G401 (cell line): Measurements from ENCODE around the gene NR5A2. TPM values are rescaled to one million over a fixed set of nuclear protein-coding genes. Genes with fewer than 3 reads are reported as not detected.

Source experiments
- DNase-seq: peaks from one replicate; pipeline ENCODE4 v3.0.0-alpha.2; 2015; ENCODE audit warnings: low spot score
- in situ Hi-C: cut with HindIII; loops from 2 replicates; pipeline ENCODE4 v1.10.0; 2016; ENCODE audit warnings: low sequenced_read_pairs, mixed read lengths
- total RNA-seq: library from RNA; depleted of rRNA; stranded (reverse); fragments of >200 nt; shearing (Covaris generic); gene quantifications from 2 replicates; pipeline ENCODE4 v1.2.3, GENCODE V29; 2014

Gene NR5A2
- total RNA-seq, 1 experiment from 2014 or later, result not detected

GRCh38 chr1:200223613-200224012 lies 196.1 kb downstream of the NR5A2 start:
- DNase-seq, result no peak
- in situ Hi-C loops, result no loop called here

- in situ Hi-C loops, result no loop called here
Measured at GRCh38 chr1:200224315-200224714, 196.8 kb downstream of the NR5A2 start.

GRCh38 chr1:200226268-200226968 lies 198.9 kb downstream of the NR5A2 start:
- DNase-seq, result no peak

More at GRCh38 chr1:200224315-200224714, 196.8 kb downstream of the NR5A2 start:
- no peak for DNase-seq

GRCh38 chr1:200226969-200227303 lies 199.4 kb downstream of the NR5A2 start:
- in situ Hi-C loops, result no loop called here
- DNase-seq, result no peak

More at GRCh38 chr1:200226268-200226968, 198.9 kb downstream of the NR5A2 start:
- in situ Hi-C loops, result no loop called here
